Measurements from ENCODE around the gene MRPS23. TPM values are rescaled to one million over a fixed set of nuclear protein-coding genes. Genes with fewer than 3 reads are reported as not detected.

MRPS23 gene
- total and polyA plus RNA-seq, 2 of the 13 experiments (the other 11 are each of a cell fraction or from before 2014, with no cell fraction given): 63.2 to 181 TPM

DNA sequence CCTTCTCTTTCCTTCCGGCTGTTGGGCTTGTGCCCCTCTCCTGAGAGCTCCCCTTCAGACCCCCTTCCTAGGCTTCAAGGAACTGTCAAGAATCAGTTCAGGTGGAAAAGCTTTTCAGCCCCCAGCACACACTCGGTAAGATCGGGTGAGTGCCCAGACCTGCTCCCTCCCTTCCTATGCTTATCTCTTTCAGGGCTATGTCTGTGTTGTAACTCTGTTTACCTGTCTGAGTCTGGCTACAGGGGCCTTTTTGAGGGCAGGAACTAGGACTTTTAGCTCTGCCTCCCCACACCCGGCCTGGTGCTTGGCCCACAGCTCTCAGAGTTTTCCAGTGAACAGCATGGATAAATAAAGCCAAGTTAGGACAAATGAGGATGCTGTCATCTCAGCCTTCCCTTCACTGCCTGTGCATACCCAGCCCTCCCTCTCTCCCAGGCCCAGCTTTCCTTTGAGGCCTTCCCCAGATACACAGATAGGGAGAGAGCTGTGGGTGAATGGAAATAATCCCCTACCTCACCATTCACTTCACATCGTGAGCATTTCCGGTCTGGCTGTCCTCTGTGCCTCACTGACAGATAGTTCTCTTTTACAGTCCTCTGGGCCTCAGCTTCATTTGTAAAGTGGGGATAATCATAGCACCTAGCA lies 5.7 kb upstream of the MRPS23 start (continued):
- TF ChIP-seq ELF3 (CRISPR knock-in tag; IDR thresholded peaks at IDR 0.05) (peak; percentile 85), KLF15 (CRISPR knock-in tag; IDR thresholded peaks at IDR 0.05; ENCODE audit: borderline replicate concordance) (no peak), ZNF546 (CRISPR knock-in tag; conservative IDR thresholded peaks at IDR 0.05) (peak; percentile 59; the same call in 1 of the 2 replicates), ZBTB4 (CRISPR knock-in tag; IDR thresholded peaks at IDR 0.05; ENCODE audit: borderline replicate concordance) (no peak), PITX1 (CRISPR knock-in tag; IDR thresholded peaks at IDR 0.05) (peak; percentile 93), ZNF800 (CRISPR knock-in tag; IDR thresholded peaks at IDR 0.05) (peak; percentile 53; the same call in 1 of the 2 replicates), KDM4B (CRISPR knock-in tag; IDR thresholded peaks at IDR 0.05) (peak; percentile 71; the same call in 1 of the 2 replicates), ZBTB3 (CRISPR knock-in tag; IDR thresholded peaks at IDR 0.05; ENCODE audit: borderline replicate concordance, low read depth) (0 out of 2 replicates have a peak, but pooled peaks have one; percentile 27), ATRX (CRISPR knock-in tag; IDR thresholded peaks at IDR 0.05; ENCODE audit: borderline replicate concordance) (no peak), ARID3A (IDR thresholded peaks at IDR 0.05; ENCODE audit: low read depth, low read length) (no peak), ZNF354B (CRISPR knock-in tag; IDR thresholded peaks at IDR 0.05) (0 out of 2 replicates have a peak, but pooled peaks have one; percentile 60), GATA4 (IDR thresholded peaks at IDR 0.05; ENCODE audit: borderline replicate concordance, low read depth) (peak; percentile 92), ATM (IDR thresholded peaks at IDR 0.05; ENCODE audit: borderline replicate concordance) (no peak), XRCC5 (optimal IDR thresholded peaks at IDR 0.05; ENCODE audit: low read length) (no peak), CSRNP2 (CRISPR knock-in tag; conservative IDR thresholded peaks at IDR 0.05; ENCODE audit: low read depth) (no peak)
- TF ChIP-seq, protein P1, sequence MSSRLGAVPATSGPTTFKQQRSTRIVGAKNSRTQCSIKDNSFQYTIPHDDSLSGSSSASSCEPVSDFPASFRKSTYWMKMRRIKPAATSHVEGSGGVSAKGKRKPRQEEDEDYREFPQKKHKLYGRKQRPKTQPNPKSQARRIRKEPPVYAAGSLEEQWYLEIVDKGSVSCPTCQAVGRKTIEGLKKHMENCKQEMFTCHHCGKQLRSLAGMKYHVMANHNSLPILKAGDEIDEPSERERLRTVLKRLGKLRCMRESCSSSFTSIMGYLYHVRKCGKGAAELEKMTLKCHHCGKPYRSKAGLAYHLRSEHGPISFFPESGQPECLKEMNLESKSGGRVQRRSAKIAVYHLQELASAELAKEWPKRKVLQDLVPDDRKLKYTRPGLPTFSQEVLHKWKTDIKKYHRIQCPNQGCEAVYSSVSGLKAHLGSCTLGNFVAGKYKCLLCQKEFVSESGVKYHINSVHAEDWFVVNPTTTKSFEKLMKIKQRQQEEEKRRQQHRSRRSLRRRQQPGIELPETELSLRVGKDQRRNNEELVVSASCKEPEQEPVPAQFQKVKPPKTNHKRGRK (CRISPR knock-in tag; IDR thresholded peaks at IDR 0.05): no peak

Data from HepG2 (cell line).